Measurements from ENCODE around the gene NHS. TPM values are rescaled to one million over a fixed set of nuclear protein-coding genes. Genes with fewer than 3 reads are reported as not detected.

NHS gene
- total RNA-seq, 1 experiment from 2014 or later = 5.7 TPM

DNA sequence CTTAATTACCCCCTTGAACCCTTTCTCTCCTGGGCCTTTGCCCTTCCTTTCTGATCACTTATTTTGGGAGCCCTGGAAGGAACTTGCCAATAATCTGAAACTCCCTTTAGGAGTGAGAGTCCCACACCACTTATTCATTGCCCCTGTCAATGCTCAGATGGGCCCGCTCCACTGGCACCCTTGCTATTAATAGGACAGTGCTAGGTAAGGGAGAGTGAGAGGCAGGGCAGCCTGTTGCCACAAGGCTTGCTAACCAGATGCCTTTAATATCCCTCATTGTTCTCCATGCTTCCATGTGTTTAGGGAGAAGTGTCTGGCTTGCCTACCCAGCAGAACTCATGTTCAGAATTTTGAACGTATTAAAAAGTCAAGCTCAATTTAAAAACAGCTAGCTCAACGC, 1.7 kb upstream of the NHS start:
- no peak for DNase-seq (ENCODE audit: low read depth, low spot score)
- H3K27ac ChIP-seq (ENCODE audit: low read depth, low read length) = no peak overlapping the region
- RAD21 ChIA-PET (ENCODE audit: low non-redundant PET in 1 of 2, low total read pairs in 2 of 2, uncharacterized antibody in 2 of 2, unreplicated experiment in 2 of 2) = no interaction called here
- no peaks in the 10 kb centered on the region for H3K27me3 ChIP-seq (ENCODE audit: insufficient read depth, low read length)
- no TSS peak for BruUV-seq (replicated peaks)
- H4K20me1 ChIP-seq (ENCODE audit: insufficient read depth) = no peaks in the 10 kb centered on the region
- POLR2A ChIA-PET = no interaction called here
- no peaks in the 10 kb centered on the region for H3K9me2 ChIP-seq (ENCODE audit: insufficient read depth)
- no peak overlapping the region for H3K9ac ChIP-seq (ENCODE audit: low read length)
- intact Hi-C loops (cut with micrococcal nuclease) = loop anchor here (5.0 to 10.0 kb wide), 2 partner anchors 131 to 221 kb away; no protein-coding TSS in a partner anchor
- no peak overlapping the region for H3K4me3 ChIP-seq (replicated peaks in 1 of 2; ENCODE audit: low read depth in 1 of 2, low read length in 2 of 2)
- no peaks in the 10 kb centered on the region for H3K36me3 ChIP-seq (ENCODE audit: control insufficient read depth in 1 of 2, insufficient read depth in 2 of 2, low read length in 2 of 2)
- no peak overlapping the region for H3K4me2 ChIP-seq (ENCODE audit: low read length)
- no peak overlapping the region for H2AFZ ChIP-seq (ENCODE audit: low read depth, low read length, poor library complexity, severe bottlenecking)
- TF ChIP-seq, protein P1, sequence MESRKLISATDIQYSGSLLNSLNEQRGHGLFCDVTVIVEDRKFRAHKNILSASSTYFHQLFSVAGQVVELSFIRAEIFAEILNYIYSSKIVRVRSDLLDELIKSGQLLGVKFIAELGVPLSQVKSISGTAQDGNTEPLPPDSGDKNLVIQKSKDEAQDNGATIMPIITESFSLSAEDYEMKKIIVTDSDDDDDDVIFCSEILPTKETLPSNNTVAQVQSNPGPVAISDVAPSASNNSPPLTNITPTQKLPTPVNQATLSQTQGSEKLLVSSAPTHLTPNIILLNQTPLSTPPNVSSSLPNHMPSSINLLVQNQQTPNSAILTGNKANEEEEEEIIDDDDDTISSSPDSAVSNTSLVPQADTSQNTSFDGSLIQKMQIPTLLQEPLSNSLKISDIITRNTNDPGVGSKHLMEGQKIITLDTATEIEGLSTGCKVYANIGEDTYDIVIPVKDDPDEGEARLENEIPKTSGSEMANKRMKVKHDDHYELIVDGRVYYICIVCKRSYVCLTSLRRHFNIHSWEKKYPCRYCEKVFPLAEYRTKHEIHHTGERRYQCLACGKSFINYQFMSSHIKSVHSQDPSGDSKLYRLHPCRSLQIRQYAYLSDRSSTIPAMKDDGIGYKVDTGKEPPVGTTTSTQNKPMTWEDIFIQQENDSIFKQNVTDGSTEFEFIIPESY (IDR thresholded peaks at IDR 0.05; ENCODE audit: extremely low read depth, insufficient replicate concordance, low read length) = no peak
- TF ChIP-seq SIN3A (IDR thresholded peaks at IDR 0.05; ENCODE audit: low read depth) (no peak), ZNF274 (IDR thresholded peaks at IDR 0.05; ENCODE audit: low read depth, low read length) (no peak), ZFX (IDR thresholded peaks at IDR 0.05) (no peak), CEBPB (IDR thresholded peaks at IDR 0.05; ENCODE audit: low read depth) (no peak), EGR1 (IDR thresholded peaks at IDR 0.05; ENCODE audit: low read depth) (no peak), TCF7L2 (IDR thresholded peaks at IDR 0.05; ENCODE audit: borderline replicate concordance, extremely low read depth, insufficient read depth, insufficient read length) (no peak)
- TF ChIP-seq, protein P2, sequence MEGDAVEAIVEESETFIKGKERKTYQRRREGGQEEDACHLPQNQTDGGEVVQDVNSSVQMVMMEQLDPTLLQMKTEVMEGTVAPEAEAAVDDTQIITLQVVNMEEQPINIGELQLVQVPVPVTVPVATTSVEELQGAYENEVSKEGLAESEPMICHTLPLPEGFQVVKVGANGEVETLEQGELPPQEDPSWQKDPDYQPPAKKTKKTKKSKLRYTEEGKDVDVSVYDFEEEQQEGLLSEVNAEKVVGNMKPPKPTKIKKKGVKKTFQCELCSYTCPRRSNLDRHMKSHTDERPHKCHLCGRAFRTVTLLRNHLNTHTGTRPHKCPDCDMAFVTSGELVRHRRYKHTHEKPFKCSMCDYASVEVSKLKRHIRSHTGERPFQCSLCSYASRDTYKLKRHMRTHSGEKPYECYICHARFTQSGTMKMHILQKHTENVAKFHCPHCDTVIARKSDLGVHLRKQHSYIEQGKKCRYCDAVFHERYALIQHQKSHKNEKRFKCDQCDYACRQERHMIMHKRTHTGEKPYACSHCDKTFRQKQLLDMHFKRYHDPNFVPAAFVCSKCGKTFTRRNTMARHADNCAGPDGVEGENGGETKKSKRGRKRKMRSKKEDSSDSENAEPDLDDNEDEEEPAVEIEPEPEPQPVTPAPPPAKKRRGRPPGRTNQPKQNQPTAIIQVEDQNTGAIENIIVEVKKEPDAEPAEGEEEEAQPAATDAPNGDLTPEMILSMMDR (IDR thresholded peaks at IDR 0.05 in 2 of 3, conservative IDR thresholded peaks at IDR 0.05 in 1 of 3; ENCODE audit: borderline replicate concordance in 1 of 3, insufficient read depth in 1 of 3, low read depth in 2 of 3, low read length in 2 of 3) = no peak
- TF ChIP-seq, protein P3, sequence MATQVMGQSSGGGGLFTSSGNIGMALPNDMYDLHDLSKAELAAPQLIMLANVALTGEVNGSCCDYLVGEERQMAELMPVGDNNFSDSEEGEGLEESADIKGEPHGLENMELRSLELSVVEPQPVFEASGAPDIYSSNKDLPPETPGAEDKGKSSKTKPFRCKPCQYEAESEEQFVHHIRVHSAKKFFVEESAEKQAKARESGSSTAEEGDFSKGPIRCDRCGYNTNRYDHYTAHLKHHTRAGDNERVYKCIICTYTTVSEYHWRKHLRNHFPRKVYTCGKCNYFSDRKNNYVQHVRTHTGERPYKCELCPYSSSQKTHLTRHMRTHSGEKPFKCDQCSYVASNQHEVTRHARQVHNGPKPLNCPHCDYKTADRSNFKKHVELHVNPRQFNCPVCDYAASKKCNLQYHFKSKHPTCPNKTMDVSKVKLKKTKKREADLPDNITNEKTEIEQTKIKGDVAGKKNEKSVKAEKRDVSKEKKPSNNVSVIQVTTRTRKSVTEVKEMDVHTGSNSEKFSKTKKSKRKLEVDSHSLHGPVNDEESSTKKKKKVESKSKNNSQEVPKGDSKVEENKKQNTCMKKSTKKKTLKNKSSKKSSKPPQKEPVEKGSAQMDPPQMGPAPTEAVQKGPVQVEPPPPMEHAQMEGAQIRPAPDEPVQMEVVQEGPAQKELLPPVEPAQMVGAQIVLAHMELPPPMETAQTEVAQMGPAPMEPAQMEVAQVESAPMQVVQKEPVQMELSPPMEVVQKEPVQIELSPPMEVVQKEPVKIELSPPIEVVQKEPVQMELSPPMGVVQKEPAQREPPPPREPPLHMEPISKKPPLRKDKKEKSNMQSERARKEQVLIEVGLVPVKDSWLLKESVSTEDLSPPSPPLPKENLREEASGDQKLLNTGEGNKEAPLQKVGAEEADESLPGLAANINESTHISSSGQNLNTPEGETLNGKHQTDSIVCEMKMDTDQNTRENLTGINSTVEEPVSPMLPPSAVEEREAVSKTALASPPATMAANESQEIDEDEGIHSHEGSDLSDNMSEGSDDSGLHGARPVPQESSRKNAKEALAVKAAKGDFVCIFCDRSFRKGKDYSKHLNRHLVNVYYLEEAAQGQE (IDR thresholded peaks at IDR 0.05; ENCODE audit: low read depth) = no peak
- H3K9me3 ChIP-seq (ENCODE audit: control insufficient read depth in 1 of 2, insufficient read depth in 1 of 2, low read depth in 1 of 2, low read length in 2 of 2) = no peaks in the 10 kb centered on the region
- CTCF ChIA-PET = no interaction called here
- peaks cover 7% of the 10 kb centered on the region; the same call in 1 of the 2 replicates for H3K79me2 ChIP-seq (ENCODE audit: insufficient read depth, low read length)
- no peak for ATAC-seq
- peaks cover 2 to 16% of the 10 kb centered on the region in 2 experiments; a peak in 2 of 4 replicates for H3K4me1 ChIP-seq (ENCODE audit: control insufficient read depth in 1 of 2, insufficient read depth in 2 of 2, low read length in 2 of 2)
